Suprapubic skin (tissue), 4 donors: Measurements from ENCODE around the gene SLCO3A1.

ENCODE experiments used
- EP300 ChIP-seq: sonication (generic); formaldehyde crosslinking; IDR thresholded peaks from one replicate; pipeline ENCODE4 v1.6.1; 2017; ENCODE audit warnings: antibody characterized with exemption
- POLR2A ChIP-seq, 2 donors: fragments of 450-650 bp; IDR thresholded peaks; one replicate each; pipeline ENCODE4 v1.6.1; 2017; ENCODE audit warnings: antibody characterized with exemption in 2 of 2, mild to moderate bottlenecking in 2 of 2, moderate library complexity in 2 of 2
- POLR2AphosphoS5 ChIP-seq, 3 donors: sonication (generic); formaldehyde crosslinking; IDR thresholded peaks; one replicate each; pipeline ENCODE4 v1.6.1; 2017; ENCODE audit warnings: antibody characterized with exemption in 3 of 3
- TF ChIP-seq, protein P1 (sequence below), 2 donors: fragments of 200-600 bp in 1 of 2; fragments of 450-650 bp in 1 of 2; sonication (generic) in 1 of 2; IDR thresholded peaks; one replicate each; pipeline ENCODE4 v1.5.1; 2016 to 2019; ENCODE audit warnings: antibody characterized with exemption in 2 of 2, mild to moderate bottlenecking in 1 of 2, moderate library complexity in 1 of 2

DNA sequence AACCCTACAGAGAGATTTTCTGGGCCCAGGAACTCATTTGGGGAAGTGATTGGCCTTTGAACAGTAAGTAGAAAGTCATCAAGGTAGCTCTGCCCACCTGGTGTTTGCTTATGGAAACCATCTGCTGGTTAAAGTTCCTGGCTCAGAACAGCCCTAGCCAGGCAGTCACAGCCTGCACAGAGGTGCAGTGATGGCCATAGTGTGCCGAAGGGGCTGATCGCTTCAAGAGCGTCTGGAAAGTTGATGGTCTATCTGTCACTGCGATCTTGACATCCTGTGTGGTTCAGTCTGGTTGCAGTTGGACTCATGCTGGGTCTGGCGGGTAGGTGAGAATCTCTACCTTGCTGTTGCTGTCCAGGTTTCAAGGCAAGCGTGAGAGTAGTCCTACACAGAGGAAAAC is 151.6 kb downstream of the SLCO3A1 start:
- TF ChIP-seq EP300 (no peak), POLR2A (IDR thresholded peaks at IDR 0.05) (no peak), POLR2AphosphoS5 (IDR thresholded peaks at IDR 0.05) (no peak)
- TF ChIP-seq, protein P1, sequence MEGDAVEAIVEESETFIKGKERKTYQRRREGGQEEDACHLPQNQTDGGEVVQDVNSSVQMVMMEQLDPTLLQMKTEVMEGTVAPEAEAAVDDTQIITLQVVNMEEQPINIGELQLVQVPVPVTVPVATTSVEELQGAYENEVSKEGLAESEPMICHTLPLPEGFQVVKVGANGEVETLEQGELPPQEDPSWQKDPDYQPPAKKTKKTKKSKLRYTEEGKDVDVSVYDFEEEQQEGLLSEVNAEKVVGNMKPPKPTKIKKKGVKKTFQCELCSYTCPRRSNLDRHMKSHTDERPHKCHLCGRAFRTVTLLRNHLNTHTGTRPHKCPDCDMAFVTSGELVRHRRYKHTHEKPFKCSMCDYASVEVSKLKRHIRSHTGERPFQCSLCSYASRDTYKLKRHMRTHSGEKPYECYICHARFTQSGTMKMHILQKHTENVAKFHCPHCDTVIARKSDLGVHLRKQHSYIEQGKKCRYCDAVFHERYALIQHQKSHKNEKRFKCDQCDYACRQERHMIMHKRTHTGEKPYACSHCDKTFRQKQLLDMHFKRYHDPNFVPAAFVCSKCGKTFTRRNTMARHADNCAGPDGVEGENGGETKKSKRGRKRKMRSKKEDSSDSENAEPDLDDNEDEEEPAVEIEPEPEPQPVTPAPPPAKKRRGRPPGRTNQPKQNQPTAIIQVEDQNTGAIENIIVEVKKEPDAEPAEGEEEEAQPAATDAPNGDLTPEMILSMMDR (IDR thresholded peaks at IDR 0.05) = no peak
